Ascending aorta (tissue), 2 donors: ENCODE measurements around the gene SSTR3. TPM values are rescaled to one million over a fixed set of nuclear protein-coding genes. Genes with fewer than 3 reads are reported as not detected.

ENCODE experiments used
- DNase-seq, 2 donors: peaks; one replicate each; pipeline ENCODE4 v3.0.0-alpha.2; 2019; ENCODE audit warnings: low spot score in 2 of 2
- H3K27ac ChIP-seq, 2 donors: fragments of 200-600 bp; sonication (generic); one replicate each; pipeline ENCODE4 v1.5.1; 2016 to 2017; ENCODE audit warnings: mild to moderate bottlenecking in 1 of 2
- H3K27me3 ChIP-seq: fragments of 200-600 bp; sonication (generic); one replicate; pipeline ENCODE4 v1.5.1; 2017
- H3K36me3 ChIP-seq, 2 donors: fragments of 200-600 bp; sonication (generic); one replicate each; pipeline ENCODE4 v1.5.1; 2016
- H3K4me1 ChIP-seq, 2 donors: fragments of 200-600 bp; sonication (generic); one replicate each; pipeline ENCODE4 v1.5.1; 2016 to 2017; ENCODE audit warnings: mild to moderate bottlenecking in 1 of 2
- H3K4me3 ChIP-seq, 2 donors: fragments of 200-600 bp; sonication (generic); one replicate each; pipeline ENCODE4 v1.5.1; 2016 to 2017; ENCODE audit warnings: mild to moderate bottlenecking in 1 of 2
- H3K9me3 ChIP-seq, 2 donors: fragments of 200-600 bp; sonication (generic); one replicate each; pipeline ENCODE4 v1.5.1; 2016
- intact Hi-C: fragments of 100-400 bp; cut with DNase I; formaldehyde crosslinking; loops from one replicate; pipeline ENCODE4 v1.15.1; 2023
- total RNA-seq: library from RNA; depleted of rRNA; stranded (reverse); fragments of >200 nt; gene quantifications from one replicate; pipeline ENCODE4 v1.1.0, GENCODE V29; 2016
- TF ChIP-seq, protein P1 (sequence below), 3 experiments: fragments of 200-600 bp in 2 of 3; fragments of 450-650 bp in 1 of 3; sonication (generic) in 2 of 3; IDR thresholded peaks; one replicate each; pipeline ENCODE4 v1.5.1; 2016 to 2019; ENCODE audit warnings: antibody characterized with exemption in 3 of 3, mild to moderate bottlenecking in 1 of 3, moderate library complexity in 1 of 3

SSTR3 gene
- total RNA-seq, 1 donor from 2014 or later, result not detected

- no peaks in the 10 kb centered on the region for H3K36me3 ChIP-seq
- TF ChIP-seq, protein P1, sequence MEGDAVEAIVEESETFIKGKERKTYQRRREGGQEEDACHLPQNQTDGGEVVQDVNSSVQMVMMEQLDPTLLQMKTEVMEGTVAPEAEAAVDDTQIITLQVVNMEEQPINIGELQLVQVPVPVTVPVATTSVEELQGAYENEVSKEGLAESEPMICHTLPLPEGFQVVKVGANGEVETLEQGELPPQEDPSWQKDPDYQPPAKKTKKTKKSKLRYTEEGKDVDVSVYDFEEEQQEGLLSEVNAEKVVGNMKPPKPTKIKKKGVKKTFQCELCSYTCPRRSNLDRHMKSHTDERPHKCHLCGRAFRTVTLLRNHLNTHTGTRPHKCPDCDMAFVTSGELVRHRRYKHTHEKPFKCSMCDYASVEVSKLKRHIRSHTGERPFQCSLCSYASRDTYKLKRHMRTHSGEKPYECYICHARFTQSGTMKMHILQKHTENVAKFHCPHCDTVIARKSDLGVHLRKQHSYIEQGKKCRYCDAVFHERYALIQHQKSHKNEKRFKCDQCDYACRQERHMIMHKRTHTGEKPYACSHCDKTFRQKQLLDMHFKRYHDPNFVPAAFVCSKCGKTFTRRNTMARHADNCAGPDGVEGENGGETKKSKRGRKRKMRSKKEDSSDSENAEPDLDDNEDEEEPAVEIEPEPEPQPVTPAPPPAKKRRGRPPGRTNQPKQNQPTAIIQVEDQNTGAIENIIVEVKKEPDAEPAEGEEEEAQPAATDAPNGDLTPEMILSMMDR (IDR thresholded peaks at IDR 0.05), result no peak
- H3K4me1 ChIP-seq, result no peaks in the 10 kb centered on the region
- no peak for DNase-seq
- H3K27ac ChIP-seq, result no peak overlapping the region
- H3K9me3 ChIP-seq, result peaks cover 0 to 13% of the 10 kb centered on the region in 2 donors
- H3K4me3 ChIP-seq, result no peak overlapping the region
- intact Hi-C loops, result no loop called here
- no peaks in the 10 kb centered on the region for H3K27me3 ChIP-seq
Observed at GRCh38 chr22:37155971-37156370, 56.3 kb downstream of the SSTR3 start.

GRCh38 chr22:37154925-37155712, 57.2 kb downstream of the SSTR3 start:
- TF ChIP-seq, protein P1 (IDR thresholded peaks at IDR 0.05), result no peak
- no peak overlapping the region for H3K4me3 ChIP-seq
- peaks cover 0 to 18% of the 10 kb centered on the region in 2 donors for H3K9me3 ChIP-seq
- DNase-seq, result no peak
- H3K36me3 ChIP-seq, result no peaks in the 10 kb centered on the region
- intact Hi-C loops, result no loop called here
- no peak overlapping the region for H3K27ac ChIP-seq
- no peaks in the 10 kb centered on the region for H3K27me3 ChIP-seq
- H3K4me1 ChIP-seq, result no peaks in the 10 kb centered on the region

Other genes starting within 250 kb of the SSTR3 start
- gene TST, start 193.0 kb downstream of the SSTR3 start, total RNA-seq, result 22.7 TPM
- gene MPST, start 192.7 kb downstream of the SSTR3 start, total RNA-seq, result 113 TPM
- gene KCTD17, start 160.7 kb downstream of the SSTR3 start, total RNA-seq, result 34.9 TPM
- gene TMPRSS6, start 102.8 kb downstream of the SSTR3 start, total RNA-seq, result not detected
- 0.96 TPM for gene IL2RB, start 62.6 kb downstream of the SSTR3 start, total RNA-seq
- gene C1QTNF6, start 24.2 kb downstream of the SSTR3 start, total RNA-seq, result 4.6 TPM
- gene RAC2, start 31.8 kb upstream of the SSTR3 start, total RNA-seq, result 11.5 TPM
- gene CYTH4, start 70.0 kb upstream of the SSTR3 start, total RNA-seq, result 130 TPM
- gene ELFN2, start 215.0 kb upstream of the SSTR3 start, total RNA-seq, result not detected